Posterior cingulate gyrus (tissue), 11 donors: ENCODE data around the gene IGLL1.
"Not testable (repeated sequence)": the region's sequence is repeated elsewhere in the genome, so short reads cannot be mapped to it uniquely, and the experiment has no call there.

Source experiments
- DNase-seq, 10 donors: peaks; one replicate each; pipeline versions ENCODE4 v3.0.0 to v3.0.0-alpha.2; 2020 to 2021; ENCODE audit warnings: mixed read lengths in 3 of 10
- intact Hi-C: fragments of 100-400 bp; cut with DNase I; formaldehyde crosslinking; loops from one replicate; pipeline ENCODE4 v1.15.1; 2023

IGLL1 gene

GRCh38 chr22:23547818-23548500 lies 32.1 kb downstream of the IGLL1 start:
- peak in 4 of 10 donors; percentile 7 to 77 (median 67) for DNase-seq
- intact Hi-C loops: no loop called here

GRCh38 chr22:23547382-23547781 lies 32.7 kb downstream of the IGLL1 start:
- intact Hi-C loops: not testable (repeated sequence)
- peak in 2 of 10 donors; percentile 7 to 8 for DNase-seq

- DNase-seq: peak in 2 of 10 donors; percentile 2 to 10
- intact Hi-C loops: loop anchor here (5.0 kb wide), 1 partner anchor 302 kb away; no protein-coding TSS in a partner anchor
Measured at GRCh38 chr22:23544852-23545251, 35.2 kb downstream of the IGLL1 start.

- intact Hi-C loops: loop anchor here (5.0 kb wide), 1 partner anchor 304 kb away; no protein-coding TSS in a partner anchor
- DNase-seq: peak in 1 of 10 donors; percentile 8
Measured at GRCh38 chr22:23543506-23544000, 36.5 kb downstream of the IGLL1 start.

DNA sequence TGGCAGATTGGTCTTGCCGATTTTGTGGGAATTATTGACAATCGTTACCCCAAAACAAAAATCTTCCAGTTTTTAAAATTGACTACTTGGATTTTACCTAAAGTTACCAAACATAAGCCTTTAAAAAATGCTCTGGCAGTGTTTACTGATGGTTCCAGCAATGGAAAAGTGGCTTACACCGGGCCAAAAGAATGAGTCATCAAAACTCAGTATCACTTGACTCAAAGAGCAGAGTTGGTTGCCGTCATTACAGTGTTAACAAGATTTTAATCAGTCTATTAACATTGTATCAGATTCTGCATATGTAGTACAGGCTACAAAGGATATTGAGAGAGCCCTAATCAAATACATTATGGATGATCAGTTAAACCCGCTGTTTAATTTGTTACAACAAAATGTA lies 37.2 kb downstream of the IGLL1 start:
- intact Hi-C loops: loop anchor here (5.0 kb wide), 1 partner anchor 304 kb away; no protein-coding TSS in a partner anchor
- no peak for DNase-seq

- DNase-seq: not testable (repeated sequence)
- intact Hi-C loops: loop anchor here (5.0 kb wide), 1 partner anchor 305 kb away; no protein-coding TSS in a partner anchor
Measured at GRCh38 chr22:23542391-23542790, 37.7 kb downstream of the IGLL1 start.

DNA sequence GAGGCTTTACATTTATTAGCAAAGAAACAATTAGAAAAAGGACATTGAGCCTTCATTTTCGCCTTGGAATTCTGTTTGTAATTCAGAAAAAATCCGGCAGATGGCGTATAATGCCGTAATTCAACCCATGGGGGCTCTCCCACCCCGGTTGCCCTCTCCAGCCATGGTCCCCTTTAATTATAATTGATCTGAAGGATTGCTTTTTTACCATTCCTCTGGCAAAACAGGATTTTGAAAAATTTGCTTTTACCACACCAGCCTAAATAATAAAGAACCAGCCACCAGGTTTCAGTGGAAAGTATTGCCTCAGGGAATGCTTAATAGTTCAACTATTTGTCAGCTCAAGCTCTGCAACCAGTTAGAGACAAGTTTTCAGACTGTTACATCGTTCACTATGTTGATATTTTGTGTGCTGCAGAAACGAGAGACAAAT lies 38.2 kb downstream of the IGLL1 start:
- intact Hi-C loops: loop anchor here (5.0 kb wide), 1 partner anchor 305 kb away; no protein-coding TSS in a partner anchor
- DNase-seq: peak in 5 of 10 donors; percentile 3 to 64 (median 52)

- intact Hi-C loops: loop anchor here (5.0 kb wide), 1 partner anchor 306 kb away; no protein-coding TSS in a partner anchor
- peak in 4 of 10 donors; percentile 1 to 45 (median 19) for DNase-seq
Measured at GRCh38 chr22:23540837-23541236, 39.3 kb downstream of the IGLL1 start.

GRCh38 chr22:23539839-23540198 lies 40.3 kb downstream of the IGLL1 start:
- not testable (repeated sequence) for DNase-seq
- intact Hi-C loops: loop anchor here (2.0 to 10.0 kb wide), 6 partner anchors 51 to 365 kb away; no protein-coding TSS in a partner anchor

DNA sequence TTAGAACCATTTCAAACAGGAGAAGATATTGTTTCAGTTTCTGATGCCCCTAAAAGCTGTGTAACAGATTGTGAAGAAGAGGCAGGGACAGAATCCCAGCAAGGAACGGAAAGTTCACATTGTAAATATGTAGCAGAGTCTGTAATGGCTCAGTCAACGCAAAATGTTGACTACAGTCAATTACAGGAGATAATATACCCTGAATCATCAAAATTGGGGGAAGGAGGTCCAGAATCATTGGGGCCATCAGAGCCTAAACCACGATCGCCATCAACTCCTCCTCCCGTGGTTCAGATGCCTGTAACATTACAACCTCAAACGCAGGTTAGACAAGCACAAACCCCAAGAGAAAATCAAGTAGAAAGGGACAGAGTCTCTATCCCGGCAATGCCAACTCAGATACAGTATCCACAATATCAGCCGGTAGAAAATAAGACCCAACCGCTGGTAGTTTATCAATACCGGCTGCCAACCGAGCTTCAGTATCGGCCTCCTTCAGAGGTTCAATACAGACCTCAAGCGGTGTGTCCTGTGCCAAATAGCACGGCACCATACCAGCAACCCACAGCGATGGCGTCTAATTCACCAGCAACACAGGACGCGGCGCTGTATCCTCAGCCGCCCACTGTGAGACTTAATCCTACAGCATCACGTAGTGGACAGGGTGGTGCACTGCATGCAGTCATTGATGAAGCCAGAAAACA lies 40.8 kb downstream of the IGLL1 start:
- intact Hi-C loops: loop anchor here (2.0 to 10.0 kb wide), 5 partner anchors 52 to 364 kb away; no protein-coding TSS in a partner anchor
- peak; percentile 68 to 97 (median 80) for DNase-seq

DNA sequence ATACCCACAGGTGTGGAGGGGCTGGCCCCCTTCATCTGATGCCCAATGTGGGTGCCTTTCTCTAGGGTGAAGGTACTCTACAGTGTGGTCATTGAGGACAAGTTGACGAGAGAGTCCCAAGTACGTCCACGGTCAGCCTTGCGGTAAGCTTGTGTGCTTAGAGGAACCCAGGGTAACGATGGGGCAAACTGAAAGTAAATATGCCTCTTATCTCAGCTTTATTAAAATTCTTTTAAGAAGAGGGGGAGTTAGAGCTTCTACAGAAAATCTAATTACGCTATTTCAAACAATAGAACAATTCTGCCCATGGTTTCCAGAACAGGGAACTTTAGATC lies 41.4 kb downstream of the IGLL1 start:
- peak in 5 of 10 donors; percentile 4 to 59 (median 7) for DNase-seq
- intact Hi-C loops: loop anchor here (2.0 to 10.0 kb wide), 5 partner anchors 52 to 364 kb away; no protein-coding TSS in a partner anchor

DNA sequence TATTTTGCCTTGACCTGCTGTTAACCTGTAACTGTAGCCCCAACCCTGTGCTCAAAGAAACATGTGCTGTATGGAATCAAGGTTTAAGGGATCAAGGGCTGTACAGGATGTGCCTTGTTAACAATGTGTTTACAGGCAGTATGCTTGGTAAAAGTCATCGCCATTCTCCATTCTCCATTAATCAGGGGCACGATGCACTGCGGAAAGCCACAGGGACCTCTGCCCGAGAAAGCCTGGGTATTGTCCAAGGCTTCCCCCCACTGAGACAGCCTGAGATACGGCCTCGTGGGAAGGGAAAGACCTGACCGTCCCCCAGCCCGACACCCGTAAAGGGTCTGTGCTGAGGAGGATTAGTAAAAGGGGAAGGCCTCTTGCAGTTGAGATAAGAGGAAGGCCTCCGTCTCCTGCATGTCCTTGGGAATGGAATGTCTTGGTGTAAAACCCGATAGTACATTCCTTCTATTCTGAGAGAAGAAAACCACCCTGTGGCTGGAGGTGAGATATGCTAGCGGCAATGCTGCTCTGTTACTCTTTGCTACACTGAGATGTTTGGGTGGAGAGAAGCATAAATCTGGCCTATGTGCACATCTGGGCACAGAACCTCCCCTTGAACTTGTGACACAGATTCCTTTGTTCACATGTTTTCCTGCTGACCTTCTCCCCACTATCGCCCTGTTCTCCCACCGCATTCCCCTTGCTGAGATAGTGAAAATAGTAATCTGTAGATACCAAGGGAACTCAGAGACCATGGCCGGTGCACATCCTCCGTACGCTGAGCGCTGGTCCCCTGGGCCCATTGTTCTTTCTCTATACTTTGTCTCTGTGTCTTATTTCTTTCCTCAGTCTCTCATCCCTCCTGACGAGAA lies 42.0 kb downstream of the IGLL1 start:
- DNase-seq: peak in 3 of 10 donors; percentile 2 to 59 (median 9)
- intact Hi-C loops: loop anchor here (2.0 to 10.0 kb wide), 5 partner anchors 53 to 363 kb away; no protein-coding TSS in a partner anchor

GRCh38 chr22:23537416-23537815 lies 42.7 kb downstream of the IGLL1 start:
- intact Hi-C loops: loop anchor here (5.0 to 10.0 kb wide), 4 partner anchors 135 to 363 kb away; no protein-coding TSS in a partner anchor
- peak in 5 of 10 donors; percentile 0 to 59 (median 12) for DNase-seq

DNA sequence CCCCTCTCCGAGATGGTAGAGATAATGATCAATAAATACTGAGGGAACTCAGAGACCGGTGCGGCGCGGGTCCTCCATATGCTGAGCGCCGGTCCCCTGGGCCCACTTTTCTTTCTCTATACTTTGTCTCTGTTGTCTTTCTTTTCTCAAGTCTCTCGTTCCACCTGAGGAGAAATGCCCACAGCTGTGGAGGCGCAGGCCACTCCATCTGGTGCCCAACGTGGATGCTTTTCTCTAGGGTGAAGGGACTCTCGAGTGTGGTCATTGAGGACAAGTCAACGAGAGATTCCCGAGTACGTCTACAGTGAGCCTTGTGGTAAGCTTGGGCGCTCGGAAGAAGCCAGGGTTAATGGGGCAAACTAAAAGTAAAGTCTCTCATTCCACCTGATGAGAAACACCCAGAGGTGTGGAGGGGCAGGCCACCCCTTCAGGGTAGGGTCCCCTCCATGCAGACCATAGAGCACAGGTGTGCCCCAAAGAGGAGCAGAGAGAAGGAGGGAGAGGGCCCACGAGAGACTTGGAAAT lies 43.2 kb downstream of the IGLL1 start:
- peak in 6 of 10 donors; percentile 2 to 43 (median 16) for DNase-seq
- intact Hi-C loops: loop anchor here (5.0 to 10.0 kb wide), 4 partner anchors 135 to 362 kb away; no protein-coding TSS in a partner anchor

DNA sequence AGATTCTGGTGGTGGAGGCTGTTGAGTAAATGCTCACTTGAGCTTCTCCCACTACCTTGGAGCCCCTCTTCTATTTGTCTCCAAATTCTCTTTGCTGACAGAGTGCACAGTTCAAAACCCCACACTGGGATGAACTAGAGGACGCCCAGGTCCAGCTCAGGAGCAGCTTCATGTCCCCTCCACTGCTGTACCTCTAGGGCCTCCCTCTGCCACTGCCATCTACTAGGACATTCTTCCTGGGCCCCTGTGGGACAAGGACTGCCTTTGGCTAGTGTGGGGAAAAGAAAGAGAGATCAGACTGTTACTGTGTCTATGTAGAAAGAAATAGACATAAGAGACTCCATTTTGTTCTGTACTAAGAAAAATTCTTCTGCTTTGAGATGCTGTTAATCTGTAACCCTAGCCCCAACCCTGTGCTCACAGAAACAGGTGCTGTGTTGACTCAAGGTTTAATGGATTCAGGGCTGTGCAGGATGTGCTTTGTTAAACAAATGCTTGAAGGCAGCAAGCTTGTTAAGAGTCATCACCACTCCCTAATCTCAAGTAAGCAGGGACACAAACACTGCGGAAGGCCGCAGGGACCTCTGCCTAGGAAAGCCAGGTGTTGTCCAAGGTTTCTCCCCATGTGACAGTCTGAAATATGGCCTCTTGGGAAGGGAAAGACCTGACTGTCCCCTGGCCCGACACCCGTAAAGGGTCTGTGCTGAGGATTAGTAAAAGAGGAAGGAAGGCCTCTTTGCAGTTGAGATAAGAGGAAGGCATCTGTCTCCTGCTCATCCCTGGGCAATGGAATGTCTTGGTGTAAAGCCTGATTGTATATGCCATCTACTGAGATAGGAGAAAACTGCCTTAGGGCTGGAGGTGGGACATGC lies 44.1 kb downstream of the IGLL1 start:
- DNase-seq: peak in 5 of 10 donors; percentile 1 to 63 (median 19)
- intact Hi-C loops: loop anchor here (5.0 to 10.0 kb wide), 4 partner anchors 134 to 361 kb away; no protein-coding TSS in a partner anchor

GRCh38 chr22:23534851-23535717 lies 45.0 kb downstream of the IGLL1 start:
- DNase-seq: peak in 6 of 10 donors; percentile 3 to 70 (median 28)
- intact Hi-C loops: loop anchor here (5.0 to 10.0 kb wide), 4 partner anchors 133 to 360 kb away; no protein-coding TSS in a partner anchor

DNA sequence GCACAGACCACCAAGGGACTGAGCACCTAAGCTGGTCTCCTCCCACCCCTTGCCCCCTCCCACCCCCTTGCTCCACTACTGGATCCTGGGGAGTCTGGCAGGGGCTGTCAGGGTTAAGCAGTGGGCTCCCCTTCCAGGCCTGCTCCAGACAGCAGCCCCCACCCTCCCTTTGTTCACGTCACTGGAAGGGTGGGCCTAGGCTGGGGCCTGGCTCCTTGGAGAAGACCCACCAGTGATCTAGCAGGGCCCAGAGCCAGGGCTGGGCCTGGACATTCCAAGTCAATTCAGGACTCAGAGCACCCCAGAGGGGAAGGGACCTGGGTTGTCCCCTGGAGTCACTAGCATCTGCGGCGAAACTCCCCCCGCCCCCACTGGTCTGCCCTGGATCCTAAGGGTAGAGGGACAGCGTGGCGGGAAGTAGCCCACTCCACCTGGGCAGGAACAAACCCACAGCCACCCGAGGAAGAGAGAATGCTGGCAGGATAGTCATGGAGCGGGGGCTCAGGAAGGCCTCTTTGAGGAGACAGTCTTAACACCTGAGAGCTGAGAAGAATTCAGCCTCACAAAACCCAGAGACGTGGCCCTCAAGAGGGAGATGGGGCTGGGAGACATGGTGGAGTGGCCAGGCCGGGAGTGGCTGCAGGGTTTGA lies 45.8 kb downstream of the IGLL1 start:
- intact Hi-C loops: loop anchor here (10.0 kb wide), 1 partner anchor 360 kb away; no protein-coding TSS in a partner anchor
- peak in 4 of 10 donors; percentile 7 to 70 (median 48) for DNase-seq
